Heart left ventricle (tissue), 13 donors: ENCODE measurements around the gene RAD51.

Source experiments
- CTCF ChIP-seq, 12 donors: fragments of 200-600 bp; sonication (generic) in 4 of 12; IDR thresholded peaks; one replicate each; pipeline versions ENCODE4 v1.5.0 to v1.8.0; 2018 to 2022; ENCODE audit warnings: antibody characterized with exemption in 12 of 12, mild to moderate bottlenecking in 5 of 12
- POLR2A ChIP-seq, 2 donors: fragments of 450-650 bp; IDR thresholded peaks; one replicate each; pipeline ENCODE4 v1.6.1; 2017; ENCODE audit warnings: antibody characterized with exemption in 2 of 2, mild to moderate bottlenecking in 2 of 2, moderate library complexity in 2 of 2
- donor health status: ischemic (EF 13 %, LVEDD 7.1; RV severe dilation, severe dysfunction).
- donor health status: DM: no; HTN: yes; CAD: no.
- donor health status: DM: no; HTN: no; CAD: no.
- donor health status: ischemic (EF 25% LVEDD 6.9; RV normal size, moderate dysfunction).
- donor health status: ischemic (EF 25% LVEDD 5.7; RV mildly dilated, moderate dysfunction).
- donor health status: ischemic (EF 35%, LVEDD 5.7; RV mildly dilated, moderate dysfunction).
- donor health status: nonischemic (EF 11% LVEDD 7.7; RV severe dilation, severe dysfunction).
- donor health status: DM: yes; HTN: yes; CAD: no.
- donor health status: PGD.
- donor health status: ischemic (EF 29% LVEDD 5.4; RV normal size, mild dysfunction).
- donor health status: nonischemic (EF 23%, LVEDD 6.1; RV moderate dilation, normal function).

- TF ChIP-seq POLR2A (IDR thresholded peaks at IDR 0.05) (no peak), CTCF (IDR thresholded peaks at IDR 0.05) (no peak)
These were observed 28.9 kb downstream of the RAD51 start for GRCh38 chr15:40723919-40724318.
